ENCODE results near the gene CEP192.

DNA sequence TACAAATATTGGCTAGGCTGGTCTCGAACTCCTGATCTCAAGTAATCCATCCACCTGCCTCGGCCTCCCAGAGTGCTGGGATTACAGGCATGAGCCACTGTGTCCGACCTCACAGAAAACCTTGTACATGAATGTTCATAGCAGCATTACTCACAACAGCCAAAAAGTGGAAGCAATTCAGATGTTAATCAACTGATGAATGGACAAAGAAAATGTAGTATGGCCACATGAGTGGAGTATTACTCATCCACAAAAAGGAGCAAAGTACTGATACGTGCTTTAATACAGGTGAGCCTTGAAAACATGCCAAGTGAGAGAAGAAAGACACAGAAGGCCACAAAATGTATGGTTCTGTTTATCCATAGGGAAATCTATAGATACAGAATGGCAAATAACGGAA is 20.6 kb downstream of the CEP192 start:
- TF ChIP-seq, protein P1, sequence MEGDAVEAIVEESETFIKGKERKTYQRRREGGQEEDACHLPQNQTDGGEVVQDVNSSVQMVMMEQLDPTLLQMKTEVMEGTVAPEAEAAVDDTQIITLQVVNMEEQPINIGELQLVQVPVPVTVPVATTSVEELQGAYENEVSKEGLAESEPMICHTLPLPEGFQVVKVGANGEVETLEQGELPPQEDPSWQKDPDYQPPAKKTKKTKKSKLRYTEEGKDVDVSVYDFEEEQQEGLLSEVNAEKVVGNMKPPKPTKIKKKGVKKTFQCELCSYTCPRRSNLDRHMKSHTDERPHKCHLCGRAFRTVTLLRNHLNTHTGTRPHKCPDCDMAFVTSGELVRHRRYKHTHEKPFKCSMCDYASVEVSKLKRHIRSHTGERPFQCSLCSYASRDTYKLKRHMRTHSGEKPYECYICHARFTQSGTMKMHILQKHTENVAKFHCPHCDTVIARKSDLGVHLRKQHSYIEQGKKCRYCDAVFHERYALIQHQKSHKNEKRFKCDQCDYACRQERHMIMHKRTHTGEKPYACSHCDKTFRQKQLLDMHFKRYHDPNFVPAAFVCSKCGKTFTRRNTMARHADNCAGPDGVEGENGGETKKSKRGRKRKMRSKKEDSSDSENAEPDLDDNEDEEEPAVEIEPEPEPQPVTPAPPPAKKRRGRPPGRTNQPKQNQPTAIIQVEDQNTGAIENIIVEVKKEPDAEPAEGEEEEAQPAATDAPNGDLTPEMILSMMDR (IDR thresholded peaks at IDR 0.05 in 2 of 3, conservative IDR thresholded peaks at IDR 0.05 in 1 of 3; ENCODE audit: borderline replicate concordance in 1 of 3, insufficient read depth in 1 of 3, low read depth in 2 of 3, low read length in 2 of 3), result no peak
- TF ChIP-seq ZNF274 (IDR thresholded peaks at IDR 0.05; ENCODE audit: low read depth, low read length), result no peak
